Body of pancreas (tissue), 4 donors: ENCODE measurements around the gene SRBD1. TPM values are rescaled to one million over a fixed set of nuclear protein-coding genes. Genes with fewer than 3 reads are reported as not detected.

Experiments used
- ATAC-seq: fragments of 150-250 bp; one replicate; pipeline ENCODE4 v1.9.1; 2016
- DNase-seq, 4 donors: peaks; one replicate each; pipeline ENCODE4 v3.0.0-alpha.2; 2019
- H3K27ac ChIP-seq, 4 donors: fragments of 200-600 bp; sonication (generic); 1 replicate in 3 of 4; 2 replicates in 1 of 4; pipeline versions ENCODE4 v1.5.1 to v1.6.1; 2016 to 2019; ENCODE audit warnings: mild to moderate bottlenecking in 1 of 4, mixed read lengths in 1 of 4, moderate library complexity in 1 of 4
- H3K27me3 ChIP-seq, 2 donors: fragments of 200-600 bp; sonication (generic); one replicate each; pipeline ENCODE4 v1.6.0; 2016; ENCODE audit warnings: mild to moderate bottlenecking in 1 of 2
- H3K36me3 ChIP-seq, 2 donors: fragments of 200-600 bp; sonication (generic); replicated peaks in 1 of 2; 2 replicates each; pipeline ENCODE4 v1.5.1; 2016; ENCODE audit warnings: low read depth in 2 of 2; ENCODE audit not compliant: insufficient read depth in 1 of 2
- H3K4me1 ChIP-seq: fragments of 200-600 bp; sonication (generic); one replicate; pipeline ENCODE4 v1.6.0; 2016
- H3K4me3 ChIP-seq, 2 donors: fragments of 200-600 bp; sonication (generic); 1 replicate in 1 of 2; 2 replicates in 1 of 2; pipeline ENCODE4 v1.5.1; 2016 to 2019
- H3K9me3 ChIP-seq, 3 donors: fragments of 200-600 bp; sonication (generic); 1 replicate in 2 of 3; 2 replicates in 1 of 3; pipeline ENCODE4 v1.5.1; 2016
- CTCF ChIP-seq, 7 experiments: fragments of 450-650 bp in 4 of 7; fragments of 200-600 bp in 3 of 7; sonication (generic) in 3 of 7; IDR thresholded peaks; one replicate each; pipeline ENCODE4 v1.5.1; 2016 to 2019; ENCODE audit warnings: antibody characterized with exemption in 7 of 7
- POLR2A ChIP-seq, 3 donors: fragments of 450-650 bp; IDR thresholded peaks; one replicate each; pipeline ENCODE4 v1.6.1; 2016; ENCODE audit warnings: antibody characterized with exemption in 3 of 3, mild to moderate bottlenecking in 2 of 3
- WGBS, 2 donors: methylation state at CpG; one replicate each; pipeline ENCODE4 v1.1.5; 2017; 5-methylcytosine and 5-hydroxymethylcytosine counted together
- intact Hi-C: fragments of 100-400 bp; cut with DNase I; formaldehyde crosslinking; loops from one replicate; pipeline ENCODE4 v1.15.1; 2023
- small RNA-seq: library from RNA; depleted of rRNA; stranded (forward); fragments of <200 nt; gene quantifications from one replicate; pipeline ENCODE3, GENCODE V24; 2016
- total RNA-seq, 2 donors: library from RNA; depleted of rRNA; stranded (reverse); fragments of >200 nt; gene quantifications; one replicate each; pipeline ENCODE4 v1.1.0, GENCODE V29; 2016

Gene SRBD1
- total RNA-seq, 2 donors from 2014 or later, result 14.8 to 21.4 TPM

GRCh38 chr2:45344071-45344470 is 267.0 kb downstream of the SRBD1 start:
- Histone ChIP-seq H3K27me3 (no peaks in the 10 kb centered on the region), H3K9me3 (no peaks in the 10 kb centered on the region), H3K4me1 (no peaks in the 10 kb centered on the region), H3K4me3 (no peak overlapping the region), H3K27ac (no peak overlapping the region), H3K36me3 (no peaks in the 10 kb centered on the region)
- 81 to 92% methylated on average over 9 of the region's 9 CpGs for WGBS, 2 donors
- TF ChIP-seq POLR2A (IDR thresholded peaks at IDR 0.05), result no peak
- TF ChIP-seq CTCF (IDR thresholded peaks at IDR 0.05), result no peak
- DNase-seq (no peak), ATAC-seq (no peak)
- intact Hi-C loops, result no loop called here

- H3K9me3 ChIP-seq, result no peaks in the 10 kb centered on the region
- no peak overlapping the region for H3K27ac ChIP-seq
- no peak for DNase-seq
- 89% methylated on average over 16 to 19 of the region's 19 CpGs for WGBS, 2 donors
- no peak for ATAC-seq
- intact Hi-C loops, result no loop called here
- no peaks in the 10 kb centered on the region for H3K4me1 ChIP-seq
- H3K36me3 ChIP-seq, result no peaks in the 10 kb centered on the region
- H3K4me3 ChIP-seq, result no peak overlapping the region
- H3K27me3 ChIP-seq, result no peaks in the 10 kb centered on the region
- TF ChIP-seq CTCF (IDR thresholded peaks at IDR 0.05) (no peak), POLR2A (IDR thresholded peaks at IDR 0.05) (no peak)
Observed at GRCh38 chr2:45343251-45344017, 267.6 kb downstream of the SRBD1 start.

- no peaks in the 10 kb centered on the region for H3K36me3 ChIP-seq
- whole genome bisulfite sequencing, 2 donors, result 85 to 87% methylated on average over 3 of the region's 3 CpGs
- no peaks in the 10 kb centered on the region for H3K4me1 ChIP-seq
- no peak for TF ChIP-seq POLR2A (IDR thresholded peaks at IDR 0.05)
- no peak for TF ChIP-seq CTCF (IDR thresholded peaks at IDR 0.05)
- H3K4me3 ChIP-seq, result no peak overlapping the region
- no peak overlapping the region for H3K27ac ChIP-seq
- no peaks in the 10 kb centered on the region for H3K27me3 ChIP-seq
- DNase-seq (no peak), ATAC-seq (no peak)
- intact Hi-C loops, result no loop called here
- H3K9me3 ChIP-seq, result no peaks in the 10 kb centered on the region
Observed at GRCh38 chr2:45340318-45340717, 270.7 kb downstream of the SRBD1 start.

GRCh38 chr2:45339253-45339652 is 271.8 kb downstream of the SRBD1 start:
- no peaks in the 10 kb centered on the region for H3K4me1 ChIP-seq
- TF ChIP-seq CTCF (IDR thresholded peaks at IDR 0.05) (no peak), POLR2A (IDR thresholded peaks at IDR 0.05) (no peak)
- no peak for DNase-seq
- WGBS, 2 donors, result 93 to 95% methylated on average over 5 of the region's 5 CpGs
- intact Hi-C loops, result no loop called here
- H3K27me3 ChIP-seq, result no peaks in the 10 kb centered on the region
- no peaks in the 10 kb centered on the region for H3K9me3 ChIP-seq
- no peak overlapping the region for H3K27ac ChIP-seq
- no peaks in the 10 kb centered on the region for H3K36me3 ChIP-seq
- no peak for ATAC-seq
- no peak overlapping the region for H3K4me3 ChIP-seq

Small RNA genes within 50 kb of the gene (small RNA-seq; reads per million reads assigned to genes)
- not detected for gene RN7SL414P

Other genes starting within 250 kb of the SRBD1 start
- 10 to 100 TPM in 1 of 2 donors, 1 to 10 TPM in 1; 7.3 to 20.8 TPM for gene PRKCE, start 40.4 kb upstream of the SRBD1 start, total RNA-seq